ENCODE results near the gene CALN1.
"Not testable (repeated sequence)": the region's sequence is repeated elsewhere in the genome, so short reads cannot be mapped to it uniquely, and the experiment has no call there.

CALN1 gene

GRCh38 chr7:71991586-71991985 is 420.6 kb downstream of the CALN1 start:
- in situ Hi-C loops (cut with MboI; ENCODE audit: low sequenced_read_pairs): no loop called here

DNA sequence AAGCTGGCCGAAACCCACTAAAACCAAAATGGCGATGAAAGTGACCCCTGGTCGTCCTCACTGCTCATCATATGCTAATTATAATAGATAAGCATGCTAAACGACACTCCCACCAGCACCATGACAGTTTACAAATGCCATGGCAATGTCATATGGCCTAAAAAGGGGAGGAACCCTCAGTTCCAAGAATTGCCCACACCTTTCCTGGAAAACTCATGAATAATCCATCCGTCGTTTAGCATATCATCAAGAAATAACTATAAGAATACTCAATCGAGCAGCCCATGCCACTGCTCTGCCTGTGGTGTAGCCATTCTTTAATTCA is 422.0 kb downstream of the CALN1 start:
- in situ Hi-C loops (cut with MboI; ENCODE audit: low sequenced_read_pairs): no loop called here

DNA sequence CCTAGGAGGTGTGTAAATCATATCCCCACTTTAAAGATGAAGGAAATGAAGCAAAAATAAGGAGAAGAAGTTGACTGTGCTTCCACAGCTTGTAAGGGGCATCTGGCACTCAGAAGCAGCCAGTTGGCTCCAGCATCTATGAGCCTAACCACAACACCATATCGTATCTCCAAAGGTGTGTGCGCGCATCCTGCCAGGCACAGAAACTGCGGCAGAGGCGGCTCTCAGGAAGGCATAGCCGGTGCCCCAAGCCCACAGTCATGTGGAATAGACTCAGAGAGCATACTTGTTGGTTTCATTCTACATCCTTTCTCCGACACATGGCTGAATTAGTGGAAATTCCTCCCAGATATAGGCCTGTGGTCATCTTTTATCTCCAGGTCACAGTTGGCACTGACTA is 423.9 kb downstream of the CALN1 start:
- in situ Hi-C loops (cut with MboI; ENCODE audit: low sequenced_read_pairs): no loop called here

DNA sequence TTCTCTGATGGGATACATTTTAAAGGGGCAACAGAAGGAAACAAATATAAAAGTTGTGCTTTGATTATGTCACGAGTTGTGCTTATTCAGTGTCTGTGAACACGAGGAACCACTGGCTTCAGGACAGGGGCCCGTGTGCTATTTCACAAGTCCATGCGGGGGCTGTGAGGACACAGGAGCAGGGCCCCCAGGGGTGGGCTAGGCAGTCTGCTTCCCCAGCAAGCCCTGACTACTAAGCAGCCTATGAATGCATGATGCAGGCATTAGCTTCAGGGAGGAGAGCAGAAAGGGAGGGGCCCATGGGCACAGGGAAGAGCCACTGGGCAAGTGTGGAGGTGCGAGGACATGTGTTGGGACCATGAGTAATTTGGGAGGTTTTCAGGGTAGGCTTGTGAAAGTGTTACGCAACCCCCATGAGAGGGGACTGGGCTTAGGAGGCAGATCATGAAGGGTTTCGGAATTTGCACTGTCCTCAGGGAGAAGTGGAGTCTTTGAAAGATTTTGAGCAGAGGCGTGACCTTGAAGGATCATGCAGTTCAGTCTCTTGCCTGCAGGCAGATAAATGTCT is 424.9 kb downstream of the CALN1 start:
- in situ Hi-C loops (cut with MboI; ENCODE audit: low sequenced_read_pairs): no loop called here

GRCh38 chr7:71984348-71984747 is 427.8 kb downstream of the CALN1 start:
- in situ Hi-C loops (cut with MboI; ENCODE audit: low sequenced_read_pairs): no loop called here

- in situ Hi-C loops (cut with MboI; ENCODE audit: low sequenced_read_pairs): no loop called here
Observed at GRCh38 chr7:71982851-71983250, 429.3 kb downstream of the CALN1 start.

- in situ Hi-C loops (cut with MboI; ENCODE audit: low sequenced_read_pairs): no loop called here
Observed at GRCh38 chr7:71976645-71977044, 435.5 kb downstream of the CALN1 start.

DNA sequence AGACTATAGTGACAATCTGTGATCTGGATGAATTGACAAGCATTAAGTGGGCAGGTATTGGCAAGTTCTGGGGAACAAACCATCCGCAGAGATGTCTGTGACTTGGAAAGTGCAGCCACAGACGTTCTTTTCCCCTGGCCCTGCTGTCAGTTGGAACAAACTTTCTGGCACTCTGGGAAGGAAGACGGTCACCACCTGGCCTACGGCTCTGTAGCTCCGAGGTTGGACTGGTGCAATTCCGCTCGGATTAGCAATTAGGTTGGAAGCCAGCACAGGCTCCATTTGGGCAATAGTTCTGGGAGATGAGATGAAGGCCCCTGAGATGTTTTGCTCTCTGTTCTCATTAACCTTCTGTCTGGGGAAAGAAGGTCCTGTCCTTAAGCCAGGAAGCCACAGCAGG is 437.5 kb downstream of the CALN1 start:
- in situ Hi-C loops (cut with MboI; ENCODE audit: low sequenced_read_pairs): no loop called here

GRCh38 chr7:71972534-71972933 is 439.6 kb downstream of the CALN1 start:
- in situ Hi-C loops (cut with MboI; ENCODE audit: low sequenced_read_pairs): no loop called here

- in situ Hi-C loops (cut with MboI; ENCODE audit: low sequenced_read_pairs): no loop called here
Observed at GRCh38 chr7:71970725-71971124, 441.4 kb downstream of the CALN1 start.

DNA sequence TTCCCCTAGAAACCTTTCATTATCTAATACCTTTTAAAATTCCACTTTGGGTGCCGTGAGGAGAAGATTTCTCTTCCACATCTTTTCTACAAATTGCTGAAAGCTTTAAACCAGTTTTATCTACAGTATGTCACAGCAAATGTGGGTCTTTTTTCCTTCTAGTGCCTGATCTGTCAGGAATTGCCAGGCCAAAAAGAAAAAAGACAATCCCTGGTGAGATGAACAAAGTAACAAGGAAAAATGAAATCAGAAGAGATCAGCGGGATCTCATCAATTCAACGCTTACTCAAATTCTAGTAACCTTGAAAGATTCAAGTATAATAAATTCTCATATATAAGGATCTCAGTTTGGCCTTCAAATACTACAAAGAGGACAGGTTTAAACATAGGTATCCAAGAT is 449.5 kb downstream of the CALN1 start:
- in situ Hi-C loops (cut with MboI; ENCODE audit: low sequenced_read_pairs): no loop called here

- in situ Hi-C loops (cut with MboI; ENCODE audit: low sequenced_read_pairs): no loop called here
Observed at GRCh38 chr7:71961283-71961682, 450.9 kb downstream of the CALN1 start.

DNA sequence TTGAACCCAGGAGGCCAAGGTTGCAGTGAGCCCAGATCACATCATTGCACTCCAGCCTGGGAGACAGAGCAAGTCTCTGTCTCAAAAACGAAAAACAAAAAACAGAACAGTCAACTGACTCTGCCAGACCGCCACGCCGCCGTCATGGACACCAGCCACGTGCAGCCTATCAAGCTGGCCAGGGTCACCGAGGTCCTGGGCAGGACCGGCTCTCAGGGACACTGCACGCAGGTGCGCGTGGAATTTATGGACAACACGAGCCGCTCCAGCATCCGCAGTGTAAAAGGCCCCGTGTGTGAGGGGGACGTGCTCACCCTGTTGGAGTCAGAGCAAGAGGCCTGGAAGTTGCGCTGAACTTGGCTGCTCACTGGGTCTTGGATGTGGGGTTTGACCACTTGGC is 470.0 kb downstream of the CALN1 start:
- in situ Hi-C loops (cut with MboI; ENCODE audit: low sequenced_read_pairs): no loop called here

DNA sequence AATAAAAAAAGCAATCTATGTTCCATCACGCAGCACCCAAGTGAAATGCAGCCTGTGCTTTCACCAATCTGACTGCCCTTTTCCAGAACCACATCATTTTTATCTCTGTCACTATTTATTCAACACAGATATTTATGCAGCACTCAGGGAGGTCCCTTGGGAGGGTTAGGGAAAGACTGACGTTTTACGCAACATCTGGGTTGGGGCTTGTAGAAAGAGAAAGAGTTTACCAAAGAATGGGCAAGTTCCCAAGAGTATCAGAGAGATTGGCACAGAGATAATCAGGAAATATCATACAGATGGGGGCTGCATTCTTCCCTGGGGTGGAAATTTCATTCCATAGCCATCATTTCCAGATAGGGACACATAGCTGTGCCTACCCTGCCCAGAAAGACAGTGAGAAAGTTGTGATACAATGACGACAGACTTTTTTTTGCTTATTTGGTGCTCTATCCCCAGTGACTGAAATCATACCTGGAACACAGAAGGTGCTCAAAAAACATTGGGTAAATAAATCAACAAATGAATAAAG is 474.2 kb downstream of the CALN1 start:
- in situ Hi-C loops (cut with MboI; ENCODE audit: low sequenced_read_pairs): no loop called here

GRCh38 chr7:71935674-71936073 is 476.5 kb downstream of the CALN1 start:
- in situ Hi-C loops (cut with MboI; ENCODE audit: low sequenced_read_pairs): no loop called here

DNA sequence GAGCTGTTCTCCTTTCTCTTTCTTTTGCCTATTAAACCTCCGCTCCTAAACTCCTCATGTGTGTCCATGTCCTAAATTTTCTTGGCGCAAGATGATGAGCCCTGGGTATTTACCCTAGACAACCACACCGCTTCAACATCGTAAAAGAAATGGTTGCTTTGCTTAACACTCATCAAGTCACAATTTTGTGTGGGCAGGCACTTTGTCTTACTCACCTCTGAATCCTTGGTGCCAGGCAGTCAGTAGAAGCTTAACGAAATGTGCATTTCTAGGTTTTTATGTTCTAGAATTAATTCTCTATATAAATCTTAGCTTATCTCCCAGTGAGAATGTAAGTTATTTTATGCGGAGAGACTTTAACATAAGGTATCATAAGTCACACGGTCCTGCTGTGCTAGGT is 478.7 kb downstream of the CALN1 start:
- in situ Hi-C loops (cut with MboI; ENCODE audit: low sequenced_read_pairs): no loop called here

GRCh38 chr7:71925663-71926062 is 486.5 kb downstream of the CALN1 start:
- in situ Hi-C loops (cut with MboI; ENCODE audit: low sequenced_read_pairs): no loop called here

- in situ Hi-C loops (cut with MboI; ENCODE audit: low sequenced_read_pairs): not testable (repeated sequence)
Observed at GRCh38 chr7:71914204-71914603, 497.9 kb downstream of the CALN1 start.

DNA sequence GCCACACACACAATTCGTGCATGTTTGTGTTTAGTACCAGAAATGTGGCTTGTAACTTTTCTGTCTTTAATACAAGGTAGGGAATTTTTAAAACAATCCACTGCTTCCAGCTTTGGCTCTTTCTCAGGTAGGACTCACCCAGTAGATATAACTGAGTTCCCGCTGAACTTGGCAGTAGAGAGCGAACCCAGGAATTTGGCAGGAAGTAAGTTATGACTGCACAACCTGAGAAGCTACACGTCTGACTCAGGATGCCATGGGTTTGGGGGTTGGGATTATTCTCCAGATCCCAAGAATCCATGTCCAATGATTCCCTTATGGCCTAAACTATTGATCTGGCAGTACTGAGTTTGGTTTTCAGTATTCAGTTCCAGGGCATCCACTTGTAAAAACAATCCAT is 499.7 kb downstream of the CALN1 start:
- in situ Hi-C loops (cut with MboI; ENCODE audit: low sequenced_read_pairs): no loop called here

DNA sequence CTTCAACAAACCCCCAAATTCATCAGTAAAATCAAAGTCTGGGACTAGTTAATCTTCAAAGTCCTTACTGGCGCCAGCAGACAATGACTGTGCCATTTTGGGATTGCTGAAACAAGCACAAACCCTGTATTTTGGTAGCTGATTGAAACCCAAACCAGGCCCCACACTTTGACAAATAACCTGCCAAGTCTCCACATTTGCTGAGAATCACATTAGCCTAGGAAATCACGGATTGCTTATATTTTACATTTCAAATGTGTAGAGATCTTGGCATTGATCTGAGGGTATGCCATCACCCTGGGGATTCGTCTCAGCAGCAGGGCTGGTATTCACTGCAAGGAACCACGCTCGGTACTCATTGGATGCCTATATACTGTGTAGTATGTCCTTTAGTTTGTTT is 501.1 kb downstream of the CALN1 start:
- in situ Hi-C loops (cut with MboI; ENCODE audit: low sequenced_read_pairs): no loop called here

- in situ Hi-C loops (cut with MboI; ENCODE audit: low sequenced_read_pairs): no loop called here
Observed at GRCh38 chr7:71905821-71906220, 506.3 kb downstream of the CALN1 start.

GRCh38 chr7:71904484-71904883 is 507.7 kb downstream of the CALN1 start:
- in situ Hi-C loops (cut with MboI; ENCODE audit: low sequenced_read_pairs): no loop called here

- in situ Hi-C loops (cut with MboI; ENCODE audit: low sequenced_read_pairs): no loop called here
Observed at GRCh38 chr7:71900556-71900955, 511.6 kb downstream of the CALN1 start.

All from HL-60/S4 treated with retinoic acid at 250 ng/mL for 4 days and 3 days (cell line).